ENCODE data around the gene GYS1.

- TF ChIP-seq CTCF (IDR thresholded peaks at IDR 0.05) = no peak
- no peak for TF ChIP-seq POLR2A (IDR thresholded peaks at IDR 0.05)
Observed at GRCh38 chr19:48950830-48951519, 42.1 kb downstream of the GYS1 start.
